Neural progenitor cell (in vitro differentiated cells): ENCODE results near the gene PDE6A. TPM values are rescaled to one million over a fixed set of nuclear protein-coding genes. Genes with fewer than 3 reads are reported as not detected.

Source experiments
- DNase-seq: peaks from one replicate; pipeline ENCODE4 v3.0.0-alpha.2; 2016; ENCODE audit warnings: low spot score
- H2AFZ ChIP-seq: fragments of 200-600 bp; sonication (generic); replicated peaks from 2 replicates; pipeline ENCODE4 v1.6.1; 2016; ENCODE audit warnings: antibody characterized with exemption
- H3F3A ChIP-seq: fragments of 200-600 bp; sonication (generic); 2 replicates; pipeline ENCODE4 v1.6.1; 2016; ENCODE audit warnings: antibody characterized with exemption, low read depth
- H3K27ac ChIP-seq: fragments of 200-600 bp; sonication (generic); 2 replicates; pipeline ENCODE4 v1.5.1; 2016; ENCODE audit warnings: mild to moderate bottlenecking
- H3K27me3 ChIP-seq: fragments of 200-600 bp; sonication (generic); 2 replicates; pipeline ENCODE4 v1.6.1; 2016; ENCODE audit warnings: mild to moderate bottlenecking, moderate library complexity
- H3K36me3 ChIP-seq: fragments of 200-600 bp; sonication (generic); 2 replicates; pipeline ENCODE4 v1.5.1; 2016
- H3K4me1 ChIP-seq: fragments of 200-600 bp; sonication (generic); 2 replicates; pipeline ENCODE4 v1.6.1; 2016; ENCODE audit warnings: mixed run types
- H3K4me2 ChIP-seq: fragments of 200-600 bp; sonication (generic); 2 replicates; pipeline ENCODE4 v1.6.1; 2016
- H3K4me3 ChIP-seq: fragments of 200-600 bp; sonication (generic); 2 replicates; pipeline ENCODE4 v1.5.1; 2016
- H3K79me2 ChIP-seq: fragments of 200-600 bp; sonication (generic); 2 replicates; pipeline ENCODE4 v1.6.1; 2016; ENCODE audit warnings: low read depth
- H3K9ac ChIP-seq: fragments of 200-600 bp; sonication (generic); 2 replicates; pipeline ENCODE4 v1.6.1; 2016
- H3K9me3 ChIP-seq: fragments of 200-600 bp; sonication (generic); 2 replicates; pipeline ENCODE4 v1.5.1; 2016; ENCODE audit warnings: low read depth
- H4K20me1 ChIP-seq: fragments of 200-600 bp; sonication (generic); 2 replicates; pipeline ENCODE4 v1.6.1; 2016; ENCODE audit warnings: low read depth
- H3K27ac Mint-ChIP-seq: 3 replicates; pipeline ENCODE4 v1.8.0; 2021; ENCODE audit warnings: mixed read lengths
- H3K27me3 Mint-ChIP-seq: 2 replicates; pipeline ENCODE4 v1.8.0; 2022; ENCODE audit warnings: low read depth, mild to moderate bottlenecking, inconsistent platforms, moderate library complexity, mixed read lengths; ENCODE audit not compliant: insufficient read depth
- H3K36me3 Mint-ChIP-seq: 3 replicates; pipeline ENCODE4 v1.8.0; 2021; ENCODE audit warnings: mixed read lengths
- H3K4me1 Mint-ChIP-seq: 3 replicates; pipeline ENCODE4 v1.8.0; 2021; ENCODE audit warnings: mixed read lengths
- H3K4me3 Mint-ChIP-seq: 3 replicates; pipeline ENCODE4 v1.8.0; 2021; ENCODE audit warnings: mild to moderate bottlenecking, moderate library complexity, mixed read lengths
- H3K9me3 Mint-ChIP-seq: 3 replicates; pipeline ENCODE4 v1.8.0; 2020; ENCODE audit warnings: mixed read lengths
- EZH2 ChIP-seq: fragments of 200-600 bp; sonication (generic); IDR thresholded peaks from 2 replicates; pipeline ENCODE4 v1.6.1; 2017; ENCODE audit warnings: antibody characterized with exemption, mild to moderate bottlenecking, moderate library complexity
- EZH2phosphoT487 ChIP-seq: fragments of 200-600 bp; sonication (generic); IDR thresholded peaks from 2 replicates; pipeline ENCODE4 v1.6.1; 2017; ENCODE audit warnings: antibody characterized with exemption
- total RNA-seq: library from RNA; depleted of rRNA; stranded (reverse); fragments of >200 nt; gene quantifications from 2 replicates; pipeline ENCODE4 v1.2.3, GENCODE V29; 2015; ENCODE audit warnings: low replicate concordance
- TF ChIP-seq, protein P1 (sequence below): fragments of 200-600 bp; sonication (generic); IDR thresholded peaks from 2 replicates; pipeline ENCODE4 v1.5.1; 2017; ENCODE audit warnings: antibody characterized with exemption, mild to moderate bottlenecking

The PDE6A gene
- total RNA-seq, 1 donor from 2014 or later, result not detected

DNA sequence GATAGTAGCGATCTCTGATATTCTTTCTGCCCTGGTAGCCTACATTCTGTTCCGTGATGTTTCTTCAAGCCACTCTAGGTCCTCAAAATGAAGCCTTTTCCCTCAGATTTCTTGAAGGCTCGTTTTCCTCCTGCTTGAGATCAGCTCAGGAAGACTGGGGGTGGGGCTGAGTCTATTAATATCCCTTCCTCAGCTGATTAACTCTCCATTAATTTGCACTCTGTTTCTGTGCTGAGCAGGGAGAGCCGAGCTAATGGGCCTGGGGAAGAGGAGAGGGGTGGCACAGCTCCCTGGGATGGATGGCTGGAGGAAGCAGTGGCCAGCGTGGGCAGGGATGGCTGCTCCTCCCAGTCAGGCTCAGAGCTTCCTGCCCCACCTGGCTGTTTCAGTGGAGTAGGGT is 121.2 kb downstream of the PDE6A start:
- no peak overlapping the region for H3K4me3 Mint-ChIP-seq
- H3K4me1 Mint-ChIP-seq, result peaks cover 33% of the 10 kb centered on the region
- Histone ChIP-seq H3K4me2 (no peak overlapping the region), H3K79me2 (no peaks in the 10 kb centered on the region), H3F3A (no peaks in the 10 kb centered on the region), H4K20me1 (no peaks in the 10 kb centered on the region), H3K27ac (no peak overlapping the region), H3K4me3 (no peak overlapping the region), H3K9me3 (no peaks in the 10 kb centered on the region), H3K27me3 (no peaks in the 10 kb centered on the region), H3K4me1 (no peaks in the 10 kb centered on the region), H2AFZ (no peak overlapping the region), H3K9ac (no peak overlapping the region), H3K36me3 (no peaks in the 10 kb centered on the region)
- DNase-seq, result no peak
- no peaks in the 10 kb centered on the region for H3K27me3 Mint-ChIP-seq
- no peak overlapping the region for H3K27ac Mint-ChIP-seq
- no peaks in the 10 kb centered on the region for H3K36me3 Mint-ChIP-seq
- H3K9me3 Mint-ChIP-seq, result no peaks in the 10 kb centered on the region
- TF ChIP-seq, protein P1, sequence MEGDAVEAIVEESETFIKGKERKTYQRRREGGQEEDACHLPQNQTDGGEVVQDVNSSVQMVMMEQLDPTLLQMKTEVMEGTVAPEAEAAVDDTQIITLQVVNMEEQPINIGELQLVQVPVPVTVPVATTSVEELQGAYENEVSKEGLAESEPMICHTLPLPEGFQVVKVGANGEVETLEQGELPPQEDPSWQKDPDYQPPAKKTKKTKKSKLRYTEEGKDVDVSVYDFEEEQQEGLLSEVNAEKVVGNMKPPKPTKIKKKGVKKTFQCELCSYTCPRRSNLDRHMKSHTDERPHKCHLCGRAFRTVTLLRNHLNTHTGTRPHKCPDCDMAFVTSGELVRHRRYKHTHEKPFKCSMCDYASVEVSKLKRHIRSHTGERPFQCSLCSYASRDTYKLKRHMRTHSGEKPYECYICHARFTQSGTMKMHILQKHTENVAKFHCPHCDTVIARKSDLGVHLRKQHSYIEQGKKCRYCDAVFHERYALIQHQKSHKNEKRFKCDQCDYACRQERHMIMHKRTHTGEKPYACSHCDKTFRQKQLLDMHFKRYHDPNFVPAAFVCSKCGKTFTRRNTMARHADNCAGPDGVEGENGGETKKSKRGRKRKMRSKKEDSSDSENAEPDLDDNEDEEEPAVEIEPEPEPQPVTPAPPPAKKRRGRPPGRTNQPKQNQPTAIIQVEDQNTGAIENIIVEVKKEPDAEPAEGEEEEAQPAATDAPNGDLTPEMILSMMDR, result no peak
- TF ChIP-seq EZH2phosphoT487 (no peak), EZH2 (no peak)

DNA sequence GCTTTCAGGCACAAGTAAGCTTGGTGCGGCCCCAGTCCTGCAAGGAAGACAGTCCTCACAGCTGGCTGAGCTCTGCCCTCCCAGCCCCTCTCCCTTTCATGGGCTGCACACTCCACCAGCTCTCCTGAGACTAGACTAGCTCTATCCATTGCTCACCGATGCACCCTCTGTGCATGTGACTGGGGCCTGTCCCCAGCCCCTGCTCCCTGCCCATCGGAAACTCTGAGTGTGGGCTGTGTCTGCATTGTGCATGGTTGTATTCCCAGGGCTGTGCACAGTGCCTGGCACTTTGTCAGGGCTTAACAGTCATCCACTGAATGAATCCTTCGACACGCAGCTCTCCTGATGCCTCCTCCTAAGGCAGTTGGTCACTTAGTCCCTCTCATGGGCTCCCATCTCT is 122.3 kb downstream of the PDE6A start:
- Mint-ChIP-seq H3K4me3 (no peak overlapping the region), H3K4me1 (peaks cover 30% of the 10 kb centered on the region), H3K27ac (no peak overlapping the region), H3K36me3 (no peaks in the 10 kb centered on the region), H3K9me3 (no peaks in the 10 kb centered on the region), H3K27me3 (no peaks in the 10 kb centered on the region)
- Histone ChIP-seq H3K4me3 (no peak overlapping the region), H3K27me3 (no peaks in the 10 kb centered on the region), H3F3A (no peaks in the 10 kb centered on the region), H3K9ac (no peak overlapping the region), H3K4me2 (no peak overlapping the region), H4K20me1 (no peaks in the 10 kb centered on the region), H3K79me2 (no peaks in the 10 kb centered on the region), H3K27ac (no peak overlapping the region), H3K9me3 (no peaks in the 10 kb centered on the region), H3K4me1 (no peaks in the 10 kb centered on the region), H3K36me3 (no peaks in the 10 kb centered on the region), H2AFZ (peak overlapping the region; percentile 43)
- DNase-seq, result no peak
- TF ChIP-seq EZH2, result no peak
- TF ChIP-seq, protein P1, result no peak
- no peak for TF ChIP-seq EZH2phosphoT487

DNA sequence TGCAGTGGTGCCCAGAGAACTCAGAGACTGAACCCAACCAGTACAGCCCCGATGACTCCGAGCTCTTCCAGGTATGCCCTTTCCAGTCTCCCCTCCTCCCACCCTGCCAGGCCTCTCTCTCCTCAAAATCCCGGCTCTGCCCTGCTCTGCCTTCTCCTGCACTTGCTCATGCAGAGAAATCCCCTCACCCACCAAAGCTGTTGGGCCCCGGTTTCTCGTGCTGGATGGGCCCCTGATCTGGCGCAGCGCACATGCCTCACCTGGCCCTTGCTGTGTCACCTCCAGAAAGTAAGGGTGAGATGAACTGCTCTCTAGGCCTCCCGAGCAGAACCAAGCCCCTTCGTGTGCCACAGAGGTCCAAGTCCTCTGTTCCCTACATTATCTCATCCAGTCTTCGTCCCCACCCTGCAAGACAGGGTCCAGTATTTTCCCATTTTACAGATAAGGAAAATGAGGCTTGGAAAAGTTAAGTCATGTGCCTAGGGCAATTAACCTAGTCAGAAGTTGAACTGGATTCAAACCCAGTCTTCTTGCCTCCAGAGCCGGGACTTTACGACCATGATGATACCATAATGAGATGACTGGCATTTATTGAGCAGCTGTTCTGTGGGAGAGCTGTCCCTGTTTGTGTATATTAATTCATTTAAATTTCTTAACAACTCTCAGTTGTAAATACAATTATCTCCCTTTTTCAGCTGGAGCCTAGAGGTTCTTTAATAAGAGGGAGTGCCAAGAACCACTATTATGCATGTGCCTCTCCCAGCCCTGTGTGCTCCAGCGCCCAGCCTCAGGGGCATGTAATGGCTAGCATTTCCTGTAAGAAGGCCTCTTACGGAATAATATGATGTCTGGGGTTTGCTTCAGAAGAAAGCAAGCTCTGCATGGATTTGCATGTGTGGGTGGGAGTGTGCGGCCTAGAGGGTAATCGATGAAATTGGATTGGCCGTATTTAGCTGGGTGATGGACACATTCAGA is 123.8 kb downstream of the PDE6A start:
- TF ChIP-seq, protein P1, result no peak
- TF ChIP-seq EZH2phosphoT487 (no peak), EZH2 (no peak)

More for the DNA sequence above, 123.8 kb downstream of the PDE6A start:
- Histone ChIP-seq H4K20me1 (no peaks in the 10 kb centered on the region), H3K4me3 (no peak overlapping the region), H3K4me2 (no peak overlapping the region), H2AFZ (no peak overlapping the region), H3K36me3 (no peaks in the 10 kb centered on the region), H3K4me1 (no peaks in the 10 kb centered on the region), H3F3A (no peaks in the 10 kb centered on the region), H3K79me2 (no peaks in the 10 kb centered on the region), H3K27ac (no peak overlapping the region), H3K27me3 (no peaks in the 10 kb centered on the region), H3K9ac (no peak overlapping the region), H3K9me3 (no peaks in the 10 kb centered on the region)
- no peak for DNase-seq
- H3K27me3 Mint-ChIP-seq, result no peaks in the 10 kb centered on the region
- H3K9me3 Mint-ChIP-seq, result no peaks in the 10 kb centered on the region
- no peaks in the 10 kb centered on the region for H3K36me3 Mint-ChIP-seq
- H3K27ac Mint-ChIP-seq, result no peak overlapping the region
- H3K4me1 Mint-ChIP-seq, result peaks cover 23% of the 10 kb centered on the region
- H3K4me3 Mint-ChIP-seq, result no peak overlapping the region
